ENCODE measurements around the gene PMF1.
A peak's percentile ranks its signal among the peaks of the same experiment; 100 is the strongest.
"Not testable (repeated sequence)": the region's sequence is repeated elsewhere in the genome, so short reads cannot be mapped to it uniquely, and the experiment has no call there.

Gene PMF1

GRCh38 chr1:156191292-156191964, 21.4 kb upstream of the PMF1 start:
- Mint-ChIP-seq H3K9me3 (peaks cover 2% of the 10 kb centered on the region), H3K4me1 (peaks cover 28% of the 10 kb centered on the region), H3K36me3 (peaks cover 13% of the 10 kb centered on the region), H3K27me3 (no peaks in the 10 kb centered on the region), H3K4me3 (no peak overlapping the region), H3K27ac (no peak overlapping the region)
- no peak for ATAC-seq

DNA sequence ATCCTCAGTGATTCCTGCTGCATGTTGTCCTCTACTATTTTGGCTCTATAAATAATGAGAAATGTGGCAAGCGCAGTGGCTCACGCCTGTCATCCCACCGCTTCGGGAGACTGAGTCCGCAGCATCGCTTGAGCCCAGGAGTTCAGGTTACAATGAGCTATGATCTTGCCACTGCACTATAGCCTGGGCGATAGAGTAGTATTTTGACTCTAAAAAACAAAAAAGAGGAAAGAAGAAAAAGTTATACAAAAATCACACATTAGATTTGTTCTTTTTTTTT, 19.7 kb upstream of the PMF1 start:
- Mint-ChIP-seq H3K4me3 (peak overlapping the region; percentile 85), H3K27ac (peak overlapping the region; percentile 84), H3K36me3 (peaks cover 13% of the 10 kb centered on the region), H3K9me3 (peaks cover 2% of the 10 kb centered on the region), H3K4me1 (peaks cover 36% of the 10 kb centered on the region), H3K27me3 (no peaks in the 10 kb centered on the region)
- ATAC-seq = no peak

DNA sequence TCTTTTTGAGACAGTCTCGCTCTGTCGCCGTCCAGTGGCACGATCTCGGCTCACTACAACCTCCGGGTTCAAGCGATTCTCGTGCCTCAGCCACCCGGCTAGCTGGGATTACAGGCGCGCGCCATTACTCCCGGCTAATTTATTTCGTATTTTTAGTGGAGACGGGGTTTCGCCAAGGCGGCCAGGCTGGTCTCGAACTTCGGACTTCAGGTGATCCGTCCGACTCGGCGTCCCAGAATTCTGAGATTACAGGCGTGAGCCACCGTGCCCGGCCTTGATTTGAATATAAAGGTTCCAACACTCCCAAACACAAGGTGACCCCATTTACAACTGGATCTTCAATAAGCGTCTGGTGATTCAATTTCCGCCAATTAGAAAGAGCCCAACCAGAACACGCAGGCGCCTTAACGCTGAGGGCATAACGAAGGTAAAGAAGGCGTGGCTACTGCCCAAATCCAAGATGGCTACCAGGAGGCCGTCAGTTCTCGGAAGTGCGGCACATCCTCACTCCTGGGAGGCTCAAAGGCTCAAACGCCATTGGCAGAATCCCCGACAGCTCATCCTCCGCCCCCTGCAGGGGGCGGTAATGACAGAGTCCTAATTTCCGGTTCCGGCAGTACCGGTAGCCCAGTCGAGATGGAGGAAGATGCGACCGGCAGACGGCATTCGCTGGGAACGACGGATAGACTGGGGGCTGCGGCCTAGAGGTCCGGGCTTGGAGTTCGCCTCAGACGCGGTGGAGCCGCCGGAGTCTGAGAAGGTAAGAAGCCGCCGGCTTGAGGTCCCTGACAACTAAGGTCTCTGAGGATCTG, 19.1 kb upstream of the PMF1 start, which contains the start of gene SLC25A44:
SLC25A44 (plus strand) TSS at position 617 of the 812 bp plus-strand sequence. CDS start 5,744 bp downstream, outside the sequence.
- Mint-ChIP-seq H3K4me1 (peaks cover 41% of the 10 kb centered on the region), H3K27ac (peak within 1 kb of the TSS; percentile 84), H3K36me3 (peaks cover 13% of the 10 kb centered on the region), H3K27me3 (no peaks in the 10 kb centered on the region), H3K9me3 (peaks cover 2% of the 10 kb centered on the region), H3K4me3 (peak within 1 kb of the TSS; percentile 85)
- peak; percentile 99 for ATAC-seq

DNA sequence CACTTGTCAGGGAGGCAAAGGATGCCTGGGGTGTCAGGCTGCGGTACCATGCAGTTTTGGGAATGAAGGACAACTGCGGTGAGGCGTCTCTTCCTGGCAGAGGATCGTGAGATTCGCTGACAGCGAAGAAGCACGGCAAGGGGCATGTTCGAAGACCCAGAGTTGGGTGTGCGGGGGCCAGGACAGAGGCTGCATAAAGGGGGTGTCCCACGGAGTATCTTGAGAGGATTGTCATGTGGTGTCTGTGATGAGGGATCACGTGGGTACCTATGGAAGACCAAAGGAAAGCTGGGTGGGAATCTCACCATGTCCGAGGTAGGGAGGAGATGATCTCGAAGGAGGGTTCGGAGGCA, 18.5 kb upstream of the PMF1 start:
- peaks cover 47% of the 10 kb centered on the region for H3K4me1 Mint-ChIP-seq
- ATAC-seq = no peak
- H3K4me3 Mint-ChIP-seq = peak overlapping the region; percentile 85

GRCh38 chr1:156195853-156196252, 17.0 kb upstream of the PMF1 start:
- Mint-ChIP-seq H3K36me3 (peaks cover 30% of the 10 kb centered on the region), H3K4me3 (no peak overlapping the region), H3K27me3 (no peaks in the 10 kb centered on the region), H3K4me1 (peaks cover 62% of the 10 kb centered on the region), H3K9me3 (no peaks in the 10 kb centered on the region), H3K27ac (no peak overlapping the region)
- no peak for ATAC-seq

More for the DNA sequence above, 18.5 kb upstream of the PMF1 start:
- Mint-ChIP-seq H3K36me3 (peaks cover 16% of the 10 kb centered on the region), H3K9me3 (peaks cover 2% of the 10 kb centered on the region), H3K27ac (peak overlapping the region; percentile 84), H3K27me3 (no peaks in the 10 kb centered on the region)

- Mint-ChIP-seq H3K36me3 (peaks cover 30% of the 10 kb centered on the region), H3K27ac (no peak overlapping the region), H3K4me3 (no peak overlapping the region), H3K4me1 (peaks cover 62% of the 10 kb centered on the region), H3K9me3 (no peaks in the 10 kb centered on the region), H3K27me3 (no peaks in the 10 kb centered on the region)
- ATAC-seq = no peak
These were observed 16.4 kb upstream of the PMF1 start for GRCh38 chr1:156196445-156196844.

DNA sequence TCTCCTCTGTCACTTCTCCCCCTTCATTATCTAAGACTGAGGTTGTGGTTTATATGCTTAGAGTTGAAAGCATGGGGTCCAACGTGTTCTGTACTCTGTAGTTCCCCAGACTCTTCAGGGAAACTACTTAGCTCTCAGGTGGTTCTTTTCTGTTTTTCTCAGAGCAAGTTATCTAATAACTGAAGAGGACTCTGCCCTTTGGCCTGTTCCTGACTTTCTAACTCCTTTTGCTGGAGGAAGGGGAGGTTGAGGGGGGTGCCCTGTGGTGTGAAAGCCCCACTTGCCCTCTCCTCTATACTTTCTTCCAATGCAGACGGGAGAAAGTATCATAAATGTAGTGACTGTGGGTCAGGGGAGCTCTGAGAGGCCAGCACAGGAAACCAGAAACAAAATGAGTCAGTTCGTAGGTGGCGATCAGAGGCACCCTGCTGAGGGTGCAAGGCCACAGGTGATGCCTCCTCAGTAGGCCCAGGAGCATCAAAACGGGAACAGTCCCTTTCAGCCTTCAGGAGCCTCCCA, 13.9 kb upstream of the PMF1 start:
- Mint-ChIP-seq H3K36me3 (peaks cover 27% of the 10 kb centered on the region), H3K4me3 (peak overlapping the region; percentile 27), H3K4me1 (peaks cover 49% of the 10 kb centered on the region), H3K27ac (peak overlapping the region; percentile 62), H3K9me3 (no peaks in the 10 kb centered on the region), H3K27me3 (no peaks in the 10 kb centered on the region)
- ATAC-seq = peak; percentile 79

GRCh38 chr1:156200044-156200443, 12.8 kb upstream of the PMF1 start:
- Mint-ChIP-seq H3K4me3 (no peak overlapping the region), H3K4me1 (peaks cover 41% of the 10 kb centered on the region), H3K36me3 (peaks cover 23% of the 10 kb centered on the region), H3K27me3 (no peaks in the 10 kb centered on the region), H3K9me3 (no peaks in the 10 kb centered on the region), H3K27ac (no peak overlapping the region)
- ATAC-seq = no peak

GRCh38 chr1:156203331-156203730, 9.5 kb upstream of the PMF1 start:
- peaks cover 24% of the 10 kb centered on the region for H3K4me1 Mint-ChIP-seq
- H3K27me3 Mint-ChIP-seq = no peaks in the 10 kb centered on the region
- no peak for ATAC-seq
- no peak overlapping the region for H3K27ac Mint-ChIP-seq
- H3K4me3 Mint-ChIP-seq = no peak overlapping the region
- H3K9me3 Mint-ChIP-seq = no peaks in the 10 kb centered on the region
- peaks cover 31% of the 10 kb centered on the region for H3K36me3 Mint-ChIP-seq

- no peaks in the 10 kb centered on the region for H3K27me3 Mint-ChIP-seq
- ATAC-seq = no peak
- no peak overlapping the region for H3K27ac Mint-ChIP-seq
- peaks cover 10% of the 10 kb centered on the region for H3K4me1 Mint-ChIP-seq
- H3K4me3 Mint-ChIP-seq = no peak overlapping the region
- H3K36me3 Mint-ChIP-seq = peaks cover 36% of the 10 kb centered on the region
- no peaks in the 10 kb centered on the region for H3K9me3 Mint-ChIP-seq
These were observed 8.1 kb upstream of the PMF1 start for GRCh38 chr1:156204686-156205085.

- Mint-ChIP-seq H3K27me3 (no peaks in the 10 kb centered on the region), H3K36me3 (peaks cover 34% of the 10 kb centered on the region), H3K4me1 (peaks cover 23% of the 10 kb centered on the region), H3K27ac (no peak overlapping the region), H3K4me3 (no peak overlapping the region), H3K9me3 (no peaks in the 10 kb centered on the region)
- ATAC-seq = no peak
These were observed 1.6 kb upstream of the PMF1 start for GRCh38 chr1:156211243-156211642.

GRCh38 chr1:156212130-156212529, 677 bp upstream of the PMF1 start:
- Mint-ChIP-seq H3K4me1 (peaks cover 23% of the 10 kb centered on the region), H3K9me3 (no peaks in the 10 kb centered on the region), H3K36me3 (peaks cover 34% of the 10 kb centered on the region), H3K4me3 (peak overlapping the region; percentile 97), H3K27me3 (no peaks in the 10 kb centered on the region), H3K27ac (peak overlapping the region; percentile 99)
- no peak for ATAC-seq

DNA sequence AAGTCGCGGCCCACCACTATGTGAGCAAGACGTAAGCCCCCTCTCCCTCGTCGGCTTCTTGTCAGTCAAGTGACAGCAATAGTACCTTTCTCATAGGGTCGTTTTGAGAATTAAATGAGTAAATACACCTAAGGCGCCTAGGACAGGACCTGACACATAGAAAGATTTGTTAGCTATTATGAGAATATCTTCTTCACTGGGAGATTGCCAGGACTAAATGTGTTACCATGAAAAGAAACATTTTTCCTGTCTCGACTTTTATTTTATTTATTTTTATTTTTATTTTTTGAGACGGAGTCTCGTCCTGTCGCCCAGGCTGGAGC, 798 bp downstream of the PMF1 start:
- Mint-ChIP-seq H3K27me3 (no peaks in the 10 kb centered on the region), H3K27ac (peak overlapping the region; percentile 99), H3K4me3 (peak overlapping the region; percentile 97), H3K4me1 (peaks cover 32% of the 10 kb centered on the region), H3K36me3 (peaks cover 29% of the 10 kb centered on the region), H3K9me3 (no peaks in the 10 kb centered on the region)
- no peak for ATAC-seq

GRCh38 chr1:156214024-156214748, 1.4 kb downstream of the PMF1 start:
- H3K27me3 Mint-ChIP-seq = no peaks in the 10 kb centered on the region
- H3K27ac Mint-ChIP-seq = peak overlapping the region; percentile 99
- no peaks in the 10 kb centered on the region for H3K9me3 Mint-ChIP-seq
- peak overlapping the region; percentile 55 for H3K4me3 Mint-ChIP-seq
- H3K4me1 Mint-ChIP-seq = peaks cover 34% of the 10 kb centered on the region
- ATAC-seq = no peak
- H3K36me3 Mint-ChIP-seq = peaks cover 26% of the 10 kb centered on the region

GRCh38 chr1:156216361-156217086, 3.7 kb downstream of the PMF1 start:
- peaks cover 38% of the 10 kb centered on the region for H3K36me3 Mint-ChIP-seq
- H3K9me3 Mint-ChIP-seq, H3K27ac Mint-ChIP-seq, ATAC-seq, H3K27me3 Mint-ChIP-seq, H3K4me3 Mint-ChIP-seq: not testable (repeated sequence)
- peaks cover 49% of the 10 kb centered on the region for H3K4me1 Mint-ChIP-seq

Data from stimulated activated memory B cell treated with anti-CD40 and anti-IgM and Interleukin-4, amounts not matched to agents 10 μg/mL and 1 μg/mL and 100 μg/mL, for 72 hours (primary cell).